GM12892 (cell line): Measurements from ENCODE around the gene PRDM10.

Source experiments
- DNase-seq: peaks from one replicate; pipeline ENCODE4 v3.0.0; 2011; ENCODE audit not compliant: insufficient read length
- FAIRE-seq: peaks from 2 replicates; lab custom pipeline; 2011; peaks lifted over from hg19 to GRCh38; lab: Jason Lieb, UNC
- POLR2A ChIP-seq: IDR thresholded peaks from 2 replicates; pipeline ENCODE4 v1.6.1; 2011; ENCODE audit warnings: low read depth, low read length, control low read depth
- POLR2AphosphoS5 ChIP-seq: IDR thresholded peaks from 2 replicates; pipeline ENCODE4 v1.6.1; 2011; ENCODE audit warnings: low read depth, low read length, control low read depth
- TAF1 ChIP-seq: IDR thresholded peaks from 2 replicates; pipeline ENCODE4 v1.6.1; 2011; ENCODE audit warnings: low read depth, mild to moderate bottlenecking, control low read depth, low read length, borderline replicate concordance

The PRDM10 gene

DNA sequence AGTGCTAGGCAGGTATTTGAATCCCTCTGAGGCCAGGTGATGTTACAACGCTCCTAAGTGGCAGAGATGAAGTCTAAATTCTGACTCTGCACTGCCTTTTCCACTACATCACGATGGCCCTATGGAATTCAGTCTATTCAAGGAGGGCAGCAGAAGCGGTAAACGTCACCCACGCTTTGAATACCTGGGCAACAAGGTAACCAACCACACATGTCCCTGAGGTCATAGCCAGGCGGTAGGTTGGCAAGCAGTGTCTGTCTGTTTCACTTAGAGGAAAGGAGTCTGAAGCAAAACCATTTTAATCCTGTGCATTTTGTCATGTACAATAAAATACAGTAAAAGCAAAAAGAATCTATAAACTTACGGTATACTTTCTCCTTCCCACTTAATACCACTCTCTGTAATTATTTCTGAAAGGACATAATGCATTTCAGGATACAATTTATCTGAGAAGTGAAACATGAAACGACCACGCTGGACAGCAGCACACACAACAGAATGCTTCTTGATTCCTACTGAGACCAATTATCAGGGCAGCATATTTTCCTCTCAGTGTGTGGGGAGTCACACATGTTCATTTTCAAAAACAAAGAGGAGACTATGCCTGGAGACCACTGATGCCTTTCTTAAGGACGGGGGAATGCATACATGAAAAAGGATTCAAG is 51.3 kb downstream of the PRDM10 start:
- no peak for DNase-seq
- no peak for TF ChIP-seq POLR2AphosphoS5
- FAIRE-seq, result no peak

DNA sequence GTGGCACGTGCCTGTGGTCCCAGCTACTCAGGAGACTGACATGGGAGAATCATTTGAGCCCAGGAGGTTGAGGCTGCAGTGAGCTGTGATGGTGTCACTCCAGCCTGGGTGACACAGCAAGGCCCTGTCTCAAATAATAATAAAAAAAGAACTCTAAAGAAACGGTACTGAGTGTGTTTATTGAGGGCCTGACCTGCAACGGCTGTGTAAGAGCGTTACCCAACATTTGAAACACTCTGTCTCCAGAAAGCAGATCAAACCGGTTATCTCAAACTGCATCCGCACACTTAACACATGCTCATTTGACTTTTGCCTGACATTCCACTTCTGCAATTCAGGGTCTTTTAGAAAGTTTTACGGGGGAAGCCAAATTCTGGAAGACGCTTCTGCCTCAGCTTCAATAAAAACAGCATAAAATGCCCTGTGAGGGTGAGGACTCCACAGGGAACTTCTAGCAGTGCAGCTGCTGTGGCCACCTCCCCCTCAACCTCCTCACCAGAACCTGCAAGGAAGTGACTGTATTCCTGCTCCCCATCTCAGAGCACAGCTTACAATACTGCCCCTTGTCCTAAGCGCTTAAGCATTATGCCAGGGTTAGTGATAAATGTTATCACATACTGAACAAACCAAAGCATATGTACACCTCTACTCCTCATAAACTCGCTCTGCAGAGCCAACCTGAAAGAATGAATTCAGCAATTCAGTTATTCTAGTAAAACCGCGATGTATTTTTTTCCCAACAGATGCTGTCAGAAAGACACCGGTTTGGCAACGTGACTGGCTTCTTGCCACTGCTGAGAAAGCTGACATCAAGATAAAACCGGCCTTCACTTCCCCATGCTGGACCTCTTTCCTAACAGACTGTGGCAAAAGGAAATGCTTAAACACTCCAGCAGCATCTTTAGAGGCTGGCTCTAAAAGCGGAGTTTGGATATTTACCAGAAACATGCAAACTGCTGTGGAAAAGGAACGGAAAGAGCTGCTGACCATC is 52.2 kb downstream of the PRDM10 start:
- no peak for FAIRE-seq
- TF ChIP-seq POLR2AphosphoS5, result no peak
- TF ChIP-seq POLR2A, result no peak
- no peak for TF ChIP-seq TAF1
- no peak for DNase-seq

DNA sequence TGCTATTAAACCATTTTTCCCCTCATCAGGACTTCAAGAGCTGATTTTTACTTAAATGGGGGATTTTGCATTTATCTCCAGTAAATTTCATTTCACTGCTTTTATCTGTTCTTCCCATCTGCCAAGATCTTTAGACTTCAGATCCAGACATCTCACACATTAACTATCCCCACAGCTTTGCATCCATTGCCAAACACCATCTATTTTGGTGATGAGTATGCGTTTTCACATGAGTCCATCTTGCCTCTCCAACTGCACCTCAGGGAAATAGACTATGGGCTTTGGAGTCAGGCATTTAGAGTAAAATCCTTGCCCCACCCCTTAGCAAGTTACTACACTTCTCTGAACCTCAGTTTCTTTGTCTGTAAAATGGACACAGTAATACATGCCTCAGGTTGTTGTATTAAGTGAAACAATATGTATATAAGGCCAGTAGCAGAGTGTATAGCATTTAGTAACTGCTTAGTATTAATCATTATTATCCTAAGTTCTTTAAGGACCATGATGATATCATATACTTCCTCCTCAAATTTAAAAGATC is 53.6 kb downstream of the PRDM10 start:
- no peak for DNase-seq
- TF ChIP-seq POLR2AphosphoS5, result no peak
- no peak for TF ChIP-seq POLR2A
- no peak for TF ChIP-seq TAF1
- FAIRE-seq, result no peak

DNA sequence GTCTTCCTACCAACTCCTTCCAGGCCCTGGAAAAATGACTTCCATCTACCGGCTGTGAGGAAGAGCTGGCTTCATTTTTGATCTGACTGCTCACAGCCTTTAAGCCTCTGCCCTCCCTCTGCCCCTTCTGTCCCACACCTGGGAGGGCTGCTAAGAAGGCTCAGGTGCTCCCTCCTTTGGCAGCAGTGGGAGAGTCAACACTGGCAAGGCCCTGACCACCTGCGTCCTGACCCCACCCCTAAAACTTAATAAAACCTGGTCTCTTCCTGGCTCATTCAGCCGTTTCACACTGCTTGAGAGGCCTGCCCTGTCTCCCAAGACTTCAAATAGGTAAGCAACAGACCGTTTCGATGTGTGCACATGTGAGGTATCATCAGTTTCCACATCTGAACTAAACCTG is 55.2 kb downstream of the PRDM10 start:
- no peak for DNase-seq
- no peak for FAIRE-seq
- TF ChIP-seq POLR2A (no peak), TAF1 (no peak), POLR2AphosphoS5 (no peak)

DNA sequence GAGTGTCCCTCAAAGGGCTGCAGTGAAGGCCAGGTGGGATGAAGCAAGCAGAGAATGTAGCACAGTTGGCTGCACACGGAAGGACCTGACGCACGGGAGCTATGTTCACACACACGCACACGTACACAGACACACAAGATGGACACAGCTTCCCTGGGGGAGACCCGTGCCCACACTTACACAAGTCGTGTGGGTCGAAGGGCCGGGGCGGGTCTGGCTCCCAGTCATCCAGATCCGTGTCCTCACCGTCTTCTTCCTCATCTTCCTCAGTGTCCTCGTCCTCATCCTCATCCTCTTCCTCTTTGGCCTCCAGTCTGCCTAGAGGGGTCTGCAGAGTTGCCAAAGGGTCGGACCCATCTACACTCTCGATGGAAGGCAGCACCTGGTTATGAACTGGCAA is 55.7 kb downstream of the PRDM10 start:
- FAIRE-seq (no peak), DNase-seq (no peak)
- TF ChIP-seq POLR2A (no peak), POLR2AphosphoS5 (no peak), TAF1 (no peak)

DNA sequence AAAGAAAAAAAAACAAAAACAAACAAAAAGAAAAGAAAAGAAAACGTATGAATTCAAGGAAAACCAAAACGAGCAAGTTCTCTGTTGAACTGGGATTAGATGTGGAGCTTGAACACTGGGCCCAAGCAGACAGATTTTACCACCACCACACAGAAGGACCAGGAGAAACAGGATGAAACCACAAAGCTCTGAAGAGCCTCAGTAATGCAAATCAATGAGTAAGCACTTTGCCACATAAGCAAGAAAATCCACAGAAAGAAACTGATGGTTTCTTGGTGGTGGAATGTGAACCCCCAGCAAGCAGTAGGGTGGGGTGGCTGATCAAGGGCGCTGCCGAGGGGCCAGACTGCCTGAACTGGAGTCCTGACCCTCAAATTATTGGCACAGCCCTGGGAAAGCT is 56.4 kb downstream of the PRDM10 start:
- no peak for FAIRE-seq
- DNase-seq, result no peak
- TF ChIP-seq TAF1 (no peak), POLR2A (no peak)

DNA sequence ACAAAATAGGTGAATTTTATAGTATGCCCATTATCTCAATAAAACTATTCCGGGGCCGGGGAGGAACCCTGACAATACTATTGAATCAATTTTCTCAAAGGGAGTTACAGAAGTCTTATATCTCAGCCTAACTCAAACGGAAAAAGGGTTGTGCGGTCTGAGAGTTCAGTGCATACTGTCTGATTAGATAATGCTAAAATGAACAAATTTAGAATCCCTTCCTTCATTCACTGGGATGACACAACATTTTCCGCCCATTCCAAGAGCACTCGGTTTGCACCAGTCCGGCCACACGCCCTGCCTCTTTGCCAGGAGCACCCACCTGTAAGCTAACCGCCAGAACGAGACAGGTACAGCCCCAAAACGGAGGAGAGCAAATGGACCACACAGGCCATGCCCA is 57.3 kb downstream of the PRDM10 start:
- FAIRE-seq (no peak), DNase-seq (no peak)
- TF ChIP-seq POLR2A, result no peak

DNA sequence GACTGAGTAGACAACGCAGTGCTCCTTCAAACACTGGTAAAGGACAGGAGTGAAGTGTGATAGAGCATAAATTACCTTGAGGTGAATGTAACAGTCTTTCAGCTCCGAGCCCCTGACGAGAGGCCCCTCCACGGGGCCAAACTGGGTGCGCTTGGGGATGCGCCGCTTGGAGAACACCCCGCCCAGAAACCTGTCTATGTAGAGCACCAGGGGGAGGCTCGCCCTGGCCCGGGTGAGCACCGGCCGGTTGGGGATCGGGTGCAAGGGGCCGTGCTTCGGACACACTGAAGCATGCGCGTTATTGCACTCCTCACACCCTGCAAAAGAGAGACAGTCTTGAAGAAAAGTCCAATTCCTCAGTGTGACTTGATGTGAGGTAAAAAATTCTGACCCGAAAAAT is 57.9 kb downstream of the PRDM10 start:
- FAIRE-seq (no peak), DNase-seq (no peak)
- TF ChIP-seq POLR2A (no peak), TAF1 (no peak), POLR2AphosphoS5 (no peak)

DNA sequence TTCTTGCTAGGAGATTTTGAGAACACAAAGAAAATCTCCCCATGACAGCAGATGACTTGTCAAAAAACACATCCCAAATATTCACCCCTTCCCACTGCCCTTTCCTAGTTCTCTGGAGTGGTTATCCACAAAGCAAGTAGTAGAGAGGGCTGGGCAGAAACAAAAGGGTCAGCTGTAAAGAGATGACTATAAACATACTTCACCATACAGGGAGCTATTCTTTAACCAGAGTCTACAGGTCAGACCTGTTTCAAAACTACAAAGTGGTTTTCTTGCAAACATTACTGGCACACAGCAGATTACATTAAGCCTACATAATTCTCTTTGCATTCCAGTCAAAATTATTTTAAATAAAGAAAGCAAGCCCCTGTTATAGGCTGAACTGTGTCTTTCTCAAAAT is 59.6 kb downstream of the PRDM10 start:
- FAIRE-seq (no peak), DNase-seq (no peak)
- TF ChIP-seq POLR2AphosphoS5, result no peak

DNA sequence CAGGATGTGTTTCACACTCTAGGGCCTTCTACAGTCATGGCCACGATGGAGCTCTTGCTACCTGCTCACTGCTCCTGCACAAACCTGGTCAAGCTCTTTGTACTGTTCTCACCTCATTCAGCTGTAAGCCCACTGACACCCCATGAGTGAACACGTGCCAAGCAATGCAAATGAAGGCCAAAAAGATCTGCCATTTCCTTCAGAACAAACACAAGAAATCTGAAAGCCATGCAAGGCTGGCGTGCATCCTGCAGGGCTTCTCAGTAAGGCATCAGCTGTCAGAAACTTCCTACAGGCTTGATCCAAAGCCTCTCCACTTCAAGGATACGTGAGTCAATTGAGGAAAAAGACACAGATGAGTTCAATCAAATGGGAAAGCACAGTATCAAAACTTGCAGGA is 63.1 kb downstream of the PRDM10 start:
- FAIRE-seq (no peak), DNase-seq (no peak)
- no peak for TF ChIP-seq POLR2AphosphoS5
- no peak for TF ChIP-seq TAF1
- no peak for TF ChIP-seq POLR2A

DNA sequence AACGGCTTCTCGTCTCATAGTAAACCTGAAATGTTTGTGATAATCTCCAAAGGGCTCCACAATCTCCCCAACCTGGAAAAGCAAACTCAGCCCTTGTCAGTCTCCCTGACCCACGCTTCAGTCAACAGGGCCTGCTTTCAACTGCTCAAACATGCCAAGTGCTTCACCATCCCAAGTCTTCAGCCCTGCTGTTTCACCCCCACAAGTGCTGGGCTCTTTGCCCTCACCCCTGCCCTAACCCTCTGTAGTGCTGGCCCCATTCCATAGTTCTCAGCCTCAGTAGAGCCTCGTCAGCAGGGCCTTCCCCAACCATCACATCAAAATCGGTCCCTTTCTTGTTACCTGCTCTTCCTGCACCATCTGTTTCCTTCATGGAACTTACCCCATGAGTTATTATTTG is 63.9 kb downstream of the PRDM10 start:
- DNase-seq (no peak), FAIRE-seq (no peak)
- TF ChIP-seq TAF1, result no peak

DNA sequence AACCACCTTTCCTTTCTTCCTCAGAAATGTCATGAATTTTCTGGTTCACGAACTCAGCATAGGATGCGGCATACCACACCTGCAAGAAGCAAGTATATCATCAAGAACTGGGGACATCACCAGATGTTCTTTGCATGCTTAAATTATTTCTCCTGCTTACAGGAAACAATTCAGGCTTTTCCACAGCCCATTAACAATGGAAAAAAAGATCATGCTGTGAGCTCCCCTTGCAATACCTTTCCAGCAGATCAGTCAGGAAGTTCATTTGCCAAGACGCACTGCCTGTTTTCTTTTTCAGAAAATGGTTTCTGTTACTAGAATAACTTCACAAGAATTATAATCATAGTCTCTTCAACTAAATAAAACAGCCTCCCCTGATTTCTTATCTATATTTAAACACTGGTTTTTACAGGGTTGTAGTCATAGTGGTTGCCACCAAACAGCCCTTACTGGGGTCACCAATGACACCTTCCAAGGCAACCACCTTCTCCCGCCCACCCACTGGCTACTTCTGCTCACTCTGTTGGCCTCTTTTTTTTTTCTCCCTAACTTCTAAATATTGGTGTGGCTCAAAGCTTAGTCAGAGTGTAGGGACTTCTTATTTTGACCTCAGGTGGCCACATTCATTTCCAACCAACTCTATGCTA is 64.9 kb downstream of the PRDM10 start:
- DNase-seq (no peak), FAIRE-seq (no peak)
- TF ChIP-seq TAF1, result no peak
- no peak for TF ChIP-seq POLR2AphosphoS5
- TF ChIP-seq POLR2A, result no peak
